ENCODE measurements around the gene HYAL2. TPM values are rescaled to one million over a fixed set of nuclear protein-coding genes. Genes with fewer than 3 reads are reported as not detected.

The HYAL2 gene, protein sequence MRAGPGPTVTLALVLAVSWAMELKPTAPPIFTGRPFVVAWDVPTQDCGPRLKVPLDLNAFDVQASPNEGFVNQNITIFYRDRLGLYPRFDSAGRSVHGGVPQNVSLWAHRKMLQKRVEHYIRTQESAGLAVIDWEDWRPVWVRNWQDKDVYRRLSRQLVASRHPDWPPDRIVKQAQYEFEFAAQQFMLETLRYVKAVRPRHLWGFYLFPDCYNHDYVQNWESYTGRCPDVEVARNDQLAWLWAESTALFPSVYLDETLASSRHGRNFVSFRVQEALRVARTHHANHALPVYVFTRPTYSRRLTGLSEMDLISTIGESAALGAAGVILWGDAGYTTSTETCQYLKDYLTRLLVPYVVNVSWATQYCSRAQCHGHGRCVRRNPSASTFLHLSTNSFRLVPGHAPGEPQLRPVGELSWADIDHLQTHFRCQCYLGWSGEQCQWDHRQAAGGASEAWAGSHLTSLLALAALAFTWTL
- 100 to 1,000 TPM in 1 of 4 donors, 10 to 100 TPM in 3; 11.0 to 124 (median 23.6) TPM for polyA plus RNA-seq
- long read RNA-seq, donor 1, result 0 reads
- long read RNA-seq, donor 2, full-length matches to known transcripts, result 13 of 13 reads
- long read RNA-seq, donor 2, partial matches to known transcripts, result 0 of 13 reads
- long read RNA-seq, donor 2, other reads (novel, unspliced or antisense), result 0 of 13 reads
- long read RNA-seq, donor 3, full-length matches to known transcripts, result 11 of 11 reads
- long read RNA-seq, donor 3, partial matches to known transcripts, result 0 of 11 reads
- long read RNA-seq, donor 3, other reads (novel, unspliced or antisense), result 0 of 11 reads
- long read RNA-seq, donor 4, result 0 reads
- long read RNA-seq, donor 5, full-length matches to known transcripts, result 6 of 6 reads
- long read RNA-seq, donor 5, partial matches to known transcripts, result 0 of 6 reads
- long read RNA-seq, donor 5, other reads (novel, unspliced or antisense), result 0 of 6 reads
- long read RNA-seq, donor 6, full-length matches to known transcripts, result 10 of 16 reads
- long read RNA-seq, donor 6, partial matches to known transcripts, result 6 of 16 reads
- long read RNA-seq, donor 6, other reads (novel, unspliced or antisense), result 0 of 16 reads
- long read RNA-seq, donor 7, result 0 reads
- long read RNA-seq, donor 8, partial matches to known transcripts, result 0 of 4 reads
- long read RNA-seq, donor 8, other reads (novel, unspliced or antisense), result 0 of 4 reads
- long read RNA-seq, donor 9, result 0 reads
- long read RNA-seq, donor 10, full-length matches to known transcripts, result 24 of 24 reads
- long read RNA-seq, donor 10, partial matches to known transcripts, result 0 of 24 reads
- long read RNA-seq, donor 10, other reads (novel, unspliced or antisense), result 0 of 24 reads

DNA sequence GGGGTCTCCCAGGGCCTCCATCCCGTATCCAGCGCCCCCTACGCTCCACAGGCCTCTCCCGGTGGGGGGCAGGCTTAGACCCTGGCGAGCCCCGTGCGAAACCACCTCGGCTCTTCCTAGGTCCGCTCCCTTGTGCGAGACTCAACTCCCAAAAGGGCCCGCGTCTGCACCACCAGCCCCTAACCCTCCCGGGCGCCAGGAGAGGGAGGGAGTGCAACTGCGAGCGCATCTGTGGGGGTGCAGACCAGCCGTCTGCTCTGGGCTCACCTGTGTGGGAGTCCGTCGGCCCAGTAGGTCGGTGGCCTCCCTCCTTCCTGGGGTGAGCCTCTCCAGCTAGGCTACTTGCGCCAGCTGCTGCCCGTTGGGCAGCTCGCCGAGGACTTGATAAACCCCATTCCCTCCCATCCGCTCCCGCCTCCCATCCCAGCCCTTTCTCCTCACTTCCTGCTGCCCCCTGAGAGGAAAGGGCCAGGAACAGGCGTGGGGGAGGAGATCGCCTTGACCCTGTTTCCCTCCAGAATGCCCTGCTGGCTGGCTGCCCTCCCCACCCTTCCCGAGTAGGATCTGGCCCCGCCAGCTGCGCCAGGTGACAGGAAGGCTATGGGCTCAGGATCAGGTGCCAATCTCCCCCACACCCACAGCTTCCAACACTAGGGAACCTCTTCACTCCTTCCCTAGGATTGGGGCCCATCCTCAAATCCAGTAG, at the start of gene HYAL2:
HYAL2 (minus strand) TSS at position 360 of the 706 bp plus-strand sequence. CDS start 2,256 bp downstream, outside the sequence.
- no peaks in the 10 kb centered on the region for H3K27me3 ChIP-seq (ENCODE audit: control insufficient read depth in 3 of 3, insufficient read depth in 3 of 3, low read length in 3 of 3)
- 16 to 42% (median 37%) methylated on average over 25 to 31 of the region's 31 CpGs for WGBS, 3 donors
- H3K9me3 ChIP-seq (ENCODE audit: control insufficient read depth in 2 of 2, insufficient read depth in 1 of 2, low read depth in 1 of 2, low read length in 1 of 2), result no peaks in the 10 kb centered on the region
- no peak for FAIRE-seq
- peak; percentile 37 to 42 for DNase-seq
- peaks cover 0 to 54% (median 3%) of the 10 kb centered on the region in 3 donors for H3K36me3 ChIP-seq (ENCODE audit: control insufficient read depth in 3 of 3, insufficient read depth in 2 of 3, low read depth in 1 of 3, low read length in 3 of 3)
- H3K4me1 ChIP-seq (ENCODE audit: control insufficient read depth in 3 of 3, insufficient read depth in 2 of 3, low read depth in 1 of 3, low read length in 2 of 3), result peaks cover 2 to 67% (median 9%) of the 10 kb centered on the region in 3 donors
- peak within 1 kb of the TSS; percentile 77 to 96 (median 94) for H3K27ac ChIP-seq (ENCODE audit: low read depth in 1 of 3, low read length in 2 of 3)
- peak within 1 kb of the TSS; percentile 61 to 72 (median 69) for H3K4me3 ChIP-seq (ENCODE audit: low read depth in 1 of 3, low read length in 3 of 3)

DNA sequence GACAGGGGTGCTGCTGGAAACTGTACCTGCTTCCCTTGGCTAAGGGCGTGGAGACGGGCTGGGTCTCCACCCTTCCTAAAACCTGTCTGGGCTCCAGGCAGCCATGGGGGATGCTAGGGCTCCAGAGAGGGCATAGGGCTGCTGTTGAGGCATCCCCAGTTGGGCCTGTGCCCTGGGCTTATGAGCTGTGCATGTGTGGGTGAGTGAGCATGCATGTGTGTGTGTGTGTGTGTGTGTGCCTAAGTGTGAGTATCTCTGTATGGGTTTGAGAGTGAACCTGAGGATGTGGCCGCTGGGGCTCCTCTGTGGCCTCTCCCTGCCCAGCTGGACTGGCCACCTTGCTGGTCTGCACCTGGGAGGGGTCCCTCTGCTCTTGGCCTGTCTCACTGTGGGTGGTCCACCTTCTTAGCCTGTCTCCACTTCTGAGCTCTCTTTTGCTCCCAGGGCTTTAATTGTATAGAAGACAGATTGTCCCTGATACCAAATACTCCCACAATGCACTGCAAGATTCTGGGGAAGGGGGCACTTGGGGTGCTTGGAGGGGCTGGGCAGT, 48.7 kb upstream of the HYAL2 start:
- no peak overlapping the region for H3K4me3 ChIP-seq (ENCODE audit: low read depth in 1 of 3, low read length in 3 of 3)
- WGBS, 3 donors, result 65 to 85% (median 79%) methylated on average over 3 of the region's 3 CpGs
- H3K9me3 ChIP-seq (ENCODE audit: control insufficient read depth in 2 of 2, insufficient read depth in 1 of 2, low read depth in 1 of 2, low read length in 1 of 2), result no peaks in the 10 kb centered on the region
- no peak overlapping the region for H3K27ac ChIP-seq (ENCODE audit: low read depth in 1 of 3, low read length in 2 of 3)
- H3K4me1 ChIP-seq (ENCODE audit: control insufficient read depth in 3 of 3, insufficient read depth in 2 of 3, low read depth in 1 of 3, low read length in 2 of 3), result peaks cover 0 to 12% (median 2%) of the 10 kb centered on the region in 3 donors
- H3K27me3 ChIP-seq (ENCODE audit: control insufficient read depth in 3 of 3, insufficient read depth in 3 of 3, low read length in 3 of 3), result peaks cover 0 to 3% (median 0%) of the 10 kb centered on the region in 3 donors
- DNase-seq (no peak), FAIRE-seq (no peak)
- H3K36me3 ChIP-seq (ENCODE audit: control insufficient read depth in 3 of 3, insufficient read depth in 2 of 3, low read depth in 1 of 3, low read length in 3 of 3), result no peaks in the 10 kb centered on the region

DNA sequence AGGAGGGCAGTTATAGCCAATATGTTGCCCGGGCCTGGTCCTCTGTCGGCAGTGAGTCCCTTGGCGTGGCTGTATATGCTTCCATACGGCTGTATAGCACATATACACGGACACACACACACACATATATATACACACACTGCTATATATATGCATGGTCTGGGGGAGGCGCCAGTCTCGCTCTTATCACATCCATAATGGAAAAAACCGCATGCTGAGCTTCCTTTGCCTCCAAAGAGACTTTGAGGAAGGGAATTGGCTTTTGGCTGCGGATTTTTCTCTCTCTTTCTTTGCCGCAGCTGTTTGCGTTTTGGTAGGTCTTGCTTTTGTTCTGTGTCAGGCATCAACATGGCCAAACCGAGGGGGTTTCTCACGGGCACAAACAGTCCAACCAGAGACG, 48.0 kb upstream of the HYAL2 start:
- H3K27me3 ChIP-seq (ENCODE audit: control insufficient read depth in 3 of 3, insufficient read depth in 3 of 3, low read length in 3 of 3), result peaks cover 0 to 3% (median 0%) of the 10 kb centered on the region in 3 donors
- H3K4me1 ChIP-seq (ENCODE audit: control insufficient read depth in 3 of 3, insufficient read depth in 2 of 3, low read depth in 1 of 3, low read length in 2 of 3), result peaks cover 0 to 16% (median 2%) of the 10 kb centered on the region in 3 donors
- DNase-seq (no peak), FAIRE-seq (no peak)
- no peaks in the 10 kb centered on the region for H3K36me3 ChIP-seq (ENCODE audit: control insufficient read depth in 3 of 3, insufficient read depth in 2 of 3, low read depth in 1 of 3, low read length in 3 of 3)
- no peak overlapping the region for H3K4me3 ChIP-seq (ENCODE audit: low read depth in 1 of 3, low read length in 3 of 3)
- 56 to 66% (median 60%) methylated on average over 14 of the region's 14 CpGs for WGBS, 3 donors
- no peak overlapping the region for H3K27ac ChIP-seq (ENCODE audit: low read depth in 1 of 3, low read length in 2 of 3)
- H3K9me3 ChIP-seq (ENCODE audit: control insufficient read depth in 2 of 2, insufficient read depth in 1 of 2, low read depth in 1 of 2, low read length in 1 of 2), result no peaks in the 10 kb centered on the region

DNA sequence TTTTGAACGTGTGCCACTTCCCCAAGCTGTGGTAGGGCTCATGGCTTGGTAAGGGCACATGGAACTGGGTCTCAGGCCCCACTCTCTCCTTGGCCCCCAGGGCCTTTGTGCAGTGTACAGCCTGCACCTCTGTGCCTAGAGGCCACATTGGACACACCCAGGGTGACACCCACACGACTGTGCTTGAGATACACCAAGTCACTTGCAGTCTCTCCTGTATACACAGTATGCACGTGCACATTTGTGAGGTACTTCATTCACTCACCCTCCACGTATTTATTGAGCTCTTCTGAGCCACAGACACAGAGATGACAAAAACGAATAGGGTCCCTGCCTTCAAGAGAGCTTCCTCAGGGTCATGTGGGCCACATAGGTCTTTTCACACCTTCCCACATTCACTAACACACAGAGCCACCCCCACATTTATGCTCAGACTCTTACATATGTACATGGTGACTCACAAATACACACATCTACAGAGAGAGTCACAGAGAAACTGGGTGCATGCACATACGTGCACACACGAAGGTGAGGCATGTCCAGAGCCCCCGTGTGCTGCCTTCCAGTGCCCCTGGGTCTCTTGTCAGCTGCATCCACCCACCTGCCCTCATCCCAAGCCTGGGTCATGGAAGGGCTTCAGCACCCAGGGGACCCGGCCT, 46.6 kb upstream of the HYAL2 start:
- Histone ChIP-seq H3K4me1 (ENCODE audit: control insufficient read depth in 3 of 3, insufficient read depth in 2 of 3, low read depth in 1 of 3, low read length in 2 of 3) (peaks cover 0 to 26% (median 2%) of the 10 kb centered on the region in 3 donors), H3K27me3 (ENCODE audit: control insufficient read depth in 3 of 3, insufficient read depth in 3 of 3, low read length in 3 of 3) (no peaks in the 10 kb centered on the region), H3K9me3 (ENCODE audit: control insufficient read depth in 2 of 2, insufficient read depth in 1 of 2, low read depth in 1 of 2, low read length in 1 of 2) (no peaks in the 10 kb centered on the region), H3K4me3 (ENCODE audit: low read depth in 1 of 3, low read length in 3 of 3) (no peak overlapping the region), H3K27ac (ENCODE audit: low read depth in 1 of 3, low read length in 2 of 3) (no peak overlapping the region), H3K36me3 (ENCODE audit: control insufficient read depth in 3 of 3, insufficient read depth in 2 of 3, low read depth in 1 of 3, low read length in 3 of 3) (no peaks in the 10 kb centered on the region)
- 68 to 70% (median 69%) methylated on average over 9 of the region's 9 CpGs for WGBS, 3 donors
- no peak for FAIRE-seq
- DNase-seq, result no peak

DNA sequence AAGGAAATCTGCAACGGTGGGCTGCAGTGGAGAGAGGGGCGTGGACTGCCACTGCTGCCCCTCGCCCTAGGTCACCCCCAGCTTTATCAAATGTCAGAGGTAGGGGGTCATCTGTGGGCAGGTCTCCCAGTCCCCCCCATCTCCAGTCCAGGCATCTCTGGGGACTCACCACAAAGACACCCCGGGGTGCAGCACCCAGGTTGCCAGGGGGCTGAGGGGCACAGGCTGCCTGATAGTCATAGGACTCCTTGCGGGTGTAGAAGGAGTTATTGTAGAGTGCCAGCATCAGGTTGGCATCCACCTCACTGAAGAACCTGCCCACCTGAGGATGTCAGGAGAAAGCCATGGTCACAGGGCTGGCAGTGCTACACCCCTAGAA, 43.3 kb upstream of the HYAL2 start:
- peak overlapping the region in 2 of 3 donors; percentile 60 to 81 for H3K4me3 ChIP-seq (ENCODE audit: low read depth in 1 of 3, low read length in 3 of 3)
- WGBS, 3 donors, result 44 to 70% (median 48%) methylated on average over 5 of the region's 5 CpGs
- H3K9me3 ChIP-seq (ENCODE audit: control insufficient read depth in 2 of 2, insufficient read depth in 1 of 2, low read depth in 1 of 2, low read length in 1 of 2), result no peaks in the 10 kb centered on the region
- peak overlapping the region in 1 of 3 donors; percentile 82 for H3K27ac ChIP-seq (ENCODE audit: low read depth in 1 of 3, low read length in 2 of 3)
- DNase-seq (no peak), FAIRE-seq (no peak)
- peaks cover 0 to 14% (median 0%) of the 10 kb centered on the region in 3 donors for H3K4me1 ChIP-seq (ENCODE audit: control insufficient read depth in 3 of 3, insufficient read depth in 2 of 3, low read depth in 1 of 3, low read length in 2 of 3)
- H3K36me3 ChIP-seq (ENCODE audit: control insufficient read depth in 3 of 3, insufficient read depth in 2 of 3, low read depth in 1 of 3, low read length in 3 of 3), result no peaks in the 10 kb centered on the region
- no peaks in the 10 kb centered on the region for H3K27me3 ChIP-seq (ENCODE audit: control insufficient read depth in 3 of 3, insufficient read depth in 3 of 3, low read length in 3 of 3)

DNA sequence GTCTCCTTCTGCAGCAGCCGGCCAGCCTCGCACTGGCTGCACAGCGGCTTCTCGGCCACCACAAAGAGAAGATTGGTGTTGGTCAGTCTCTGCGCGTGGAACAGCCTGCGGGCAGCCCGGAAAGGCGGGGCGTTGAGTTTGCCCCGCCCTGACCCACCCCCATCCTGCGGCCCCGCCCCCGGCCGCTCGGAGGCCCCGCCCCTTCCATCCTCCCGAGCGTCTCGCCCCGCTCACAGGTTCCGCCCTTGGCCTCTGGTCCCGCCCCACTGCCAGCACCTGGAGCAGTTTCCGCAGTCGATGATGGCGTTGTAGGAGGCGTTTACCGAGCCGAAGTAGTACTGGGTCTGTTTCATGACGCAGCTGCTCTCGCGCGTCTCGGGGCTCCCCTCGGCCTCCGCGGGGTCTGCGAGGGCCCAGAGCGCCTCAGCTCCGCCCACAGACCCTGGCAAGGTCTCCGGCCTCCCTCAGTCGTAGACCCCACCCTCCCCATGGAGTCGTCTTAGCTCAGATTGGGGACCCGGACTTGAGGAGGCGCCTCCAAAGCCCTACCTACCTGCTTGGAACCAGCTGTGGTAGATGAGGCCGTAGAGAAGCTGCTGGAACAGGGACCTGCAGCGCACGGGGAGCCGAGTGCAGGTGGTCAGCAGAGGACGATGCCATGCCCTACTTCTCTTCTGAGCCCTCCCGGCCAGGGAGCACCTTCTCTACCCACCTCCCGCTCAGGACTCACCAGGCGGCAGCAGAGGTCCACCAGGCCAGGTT, 42.7 kb upstream of the HYAL2 start:
- Histone ChIP-seq H3K27me3 (ENCODE audit: control insufficient read depth in 3 of 3, insufficient read depth in 3 of 3, low read length in 3 of 3) (no peaks in the 10 kb centered on the region), H3K4me3 (ENCODE audit: low read depth in 1 of 3, low read length in 3 of 3) (peak overlapping the region; percentile 40 to 81 (median 60)), H3K27ac (ENCODE audit: low read depth in 1 of 3, low read length in 2 of 3) (peak overlapping the region; percentile 12 to 82 (median 72)), H3K36me3 (ENCODE audit: control insufficient read depth in 3 of 3, insufficient read depth in 2 of 3, low read depth in 1 of 3, low read length in 3 of 3) (no peaks in the 10 kb centered on the region), H3K4me1 (ENCODE audit: control insufficient read depth in 3 of 3, insufficient read depth in 2 of 3, low read depth in 1 of 3, low read length in 2 of 3) (peaks cover 0 to 14% (median 0%) of the 10 kb centered on the region in 3 donors), H3K9me3 (ENCODE audit: control insufficient read depth in 2 of 2, insufficient read depth in 1 of 2, low read depth in 1 of 2, low read length in 1 of 2) (no peaks in the 10 kb centered on the region)
- DNase-seq, result peak; percentile 94 to 95
- 2 to 5% (median 3%) methylated on average over 44 to 53 of the region's 53 CpGs for WGBS, 3 donors
- no peak for FAIRE-seq
